Hematopoietic multipotent progenitor cell treated with erythropoietin and hydrocortisone succinate and interleukin-3 and kit ligand, for 6 days (in vitro differentiated cells): Measurements from ENCODE around the gene PPP1R27.

Experiments
- DNase-seq: peaks from one replicate; pipeline ENCODE4 v3.0.0-alpha.2; 2015

The PPP1R27 gene

GRCh38 chr17:81819708-81820107 is 15.1 kb downstream of the PPP1R27 start:
- DNase-seq = no peak

GRCh38 chr17:81817758-81818147 is 17.1 kb downstream of the PPP1R27 start:
- no peak for DNase-seq

- DNase-seq = no peak
Observed at GRCh38 chr17:81815646-81815986, 19.2 kb downstream of the PPP1R27 start.

GRCh38 chr17:81814748-81815645 is 19.9 kb downstream of the PPP1R27 start:
- DNase-seq = no peak

GRCh38 chr17:81813861-81814683 is 20.8 kb downstream of the PPP1R27 start:
- no peak for DNase-seq

GRCh38 chr17:81813371-81813684 is 21.5 kb downstream of the PPP1R27 start:
- DNase-seq = no peak

GRCh38 chr17:81812571-81813370 is 22.1 kb downstream of the PPP1R27 start:
- DNase-seq = no peak

- no peak for DNase-seq
Observed at GRCh38 chr17:81811705-81812570, 22.9 kb downstream of the PPP1R27 start.

- no peak for DNase-seq
Observed at GRCh38 chr17:81810892-81811704, 23.8 kb downstream of the PPP1R27 start.

- no peak for DNase-seq
Observed at GRCh38 chr17:81810476-81810875, 24.4 kb downstream of the PPP1R27 start.

- no peak for DNase-seq
Observed at GRCh38 chr17:81809556-81809998, 25.3 kb downstream of the PPP1R27 start.

- DNase-seq = no peak
Observed at GRCh38 chr17:81808778-81809555, 25.9 kb downstream of the PPP1R27 start.

GRCh38 chr17:81807839-81808238 is 27.0 kb downstream of the PPP1R27 start:
- peak; percentile 47 for DNase-seq

GRCh38 chr17:81807210-81807719 is 27.6 kb downstream of the PPP1R27 start:
- no peak for DNase-seq

- DNase-seq = no peak
Observed at GRCh38 chr17:81806461-81807209, 28.2 kb downstream of the PPP1R27 start.

- DNase-seq = no peak
Observed at GRCh38 chr17:81805707-81806460, 29.0 kb downstream of the PPP1R27 start.

- DNase-seq = no peak
Observed at GRCh38 chr17:81804559-81805399, 30.1 kb downstream of the PPP1R27 start.
